Upper lobe of left lung (tissue), 6 donors: ENCODE data around the gene NAGLU. TPM values are rescaled to one million over a fixed set of nuclear protein-coding genes. Genes with fewer than 3 reads are reported as not detected.

Source experiments
- ATAC-seq, 2 donors: fragments of 200-7000 bp; cut with Tn5 transposase; one replicate each; pipeline ENCODE4 v1.9.1; 2022; ENCODE audit warnings: mild to moderate bottlenecking in 2 of 2, moderate library complexity in 2 of 2; ENCODE audit not compliant: low FRiP score in 2 of 2
- DNase-seq, 2 donors: peaks; one replicate each; pipeline ENCODE4 v3.0.0-alpha.2; 2019 to 2020
- H3K27ac ChIP-seq, 4 donors: fragments of 200-600 bp; sonication (generic); one replicate each; pipeline ENCODE4 v1.5.1; 2016 to 2019
- H3K27me3 ChIP-seq, 4 donors: fragments of 200-600 bp; sonication (generic); one replicate each; pipeline ENCODE4 v1.5.1; 2017 to 2019
- H3K36me3 ChIP-seq, 4 donors: fragments of 200-600 bp; sonication (generic); one replicate each; pipeline ENCODE4 v1.5.1; 2016 to 2019
- H3K4me1 ChIP-seq, 4 donors: fragments of 200-600 bp; sonication (generic); one replicate each; pipeline ENCODE4 v1.5.1; 2018 to 2019
- H3K4me3 ChIP-seq, 4 donors: fragments of 200-600 bp; sonication (generic); one replicate each; pipeline ENCODE4 v1.5.1; 2017 to 2019; ENCODE audit warnings: mild to moderate bottlenecking in 2 of 4, moderate library complexity in 1 of 4
- H3K9me3 ChIP-seq, 4 donors: fragments of 200-600 bp; sonication (generic); one replicate each; pipeline ENCODE4 v1.5.1; 2018 to 2019
- EP300 ChIP-seq, 4 donors: sonication (generic); formaldehyde crosslinking; IDR thresholded peaks; one replicate each; pipeline ENCODE4 v1.5.1; 2017; ENCODE audit warnings: antibody characterized with exemption in 4 of 4, control low read depth in 2 of 4
- POLR2A ChIP-seq, 4 donors: fragments of 450-650 bp; IDR thresholded peaks; one replicate each; pipeline ENCODE4 v1.5.1; 2016 to 2017; ENCODE audit warnings: antibody characterized with exemption in 4 of 4, mild to moderate bottlenecking in 2 of 4
- POLR2AphosphoS5 ChIP-seq, 2 donors: sonication (generic); formaldehyde crosslinking; IDR thresholded peaks; one replicate each; pipeline ENCODE4 v1.5.1; 2017; ENCODE audit warnings: antibody characterized with exemption in 2 of 2
- WGBS, 2 donors: methylation state at CpG; one replicate each; pipeline ENCODE4 v1.1.5; 2017 to 2018; 5-methylcytosine and 5-hydroxymethylcytosine counted together
- total RNA-seq, 6 donors: library from RNA; depleted of rRNA in 4 of 6; stranded (reverse); fragments of >200 nt in 4 of 6; gene quantifications; one replicate each; pipeline versions ENCODE4 v1.1.0 to v1.2.1, GENCODE V29; 2016 to 2021
- TF ChIP-seq, protein P1 (sequence below), 6 experiments: fragments of 450-650 bp in 4 of 6; fragments of 200-600 bp in 2 of 6; sonication (generic) in 2 of 6; IDR thresholded peaks; one replicate each; pipeline ENCODE4 v1.5.1; 2016 to 2019; ENCODE audit warnings: antibody characterized with exemption in 6 of 6
- donor health status: DM: no; HTN: no; CAD: no; lungs with moderate emphysema.
- donor health status: DM: no; HTN: yes; CAD: no; lungs with severe emphysema.

The NAGLU gene
- total RNA-seq, 6 donors from 2014 or later = 36.7 to 97.4 (median 68.4) TPM

GRCh38 chr17:42502091-42502490, 34.0 kb upstream of the NAGLU start:
- no peak for TF ChIP-seq EP300 (IDR thresholded peaks at IDR 0.05)
- TF ChIP-seq, protein P1, sequence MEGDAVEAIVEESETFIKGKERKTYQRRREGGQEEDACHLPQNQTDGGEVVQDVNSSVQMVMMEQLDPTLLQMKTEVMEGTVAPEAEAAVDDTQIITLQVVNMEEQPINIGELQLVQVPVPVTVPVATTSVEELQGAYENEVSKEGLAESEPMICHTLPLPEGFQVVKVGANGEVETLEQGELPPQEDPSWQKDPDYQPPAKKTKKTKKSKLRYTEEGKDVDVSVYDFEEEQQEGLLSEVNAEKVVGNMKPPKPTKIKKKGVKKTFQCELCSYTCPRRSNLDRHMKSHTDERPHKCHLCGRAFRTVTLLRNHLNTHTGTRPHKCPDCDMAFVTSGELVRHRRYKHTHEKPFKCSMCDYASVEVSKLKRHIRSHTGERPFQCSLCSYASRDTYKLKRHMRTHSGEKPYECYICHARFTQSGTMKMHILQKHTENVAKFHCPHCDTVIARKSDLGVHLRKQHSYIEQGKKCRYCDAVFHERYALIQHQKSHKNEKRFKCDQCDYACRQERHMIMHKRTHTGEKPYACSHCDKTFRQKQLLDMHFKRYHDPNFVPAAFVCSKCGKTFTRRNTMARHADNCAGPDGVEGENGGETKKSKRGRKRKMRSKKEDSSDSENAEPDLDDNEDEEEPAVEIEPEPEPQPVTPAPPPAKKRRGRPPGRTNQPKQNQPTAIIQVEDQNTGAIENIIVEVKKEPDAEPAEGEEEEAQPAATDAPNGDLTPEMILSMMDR (IDR thresholded peaks at IDR 0.05) = no peak
- TF ChIP-seq POLR2AphosphoS5 (IDR thresholded peaks at IDR 0.05) = no peak
- TF ChIP-seq POLR2A (IDR thresholded peaks at IDR 0.05) = no peak
- ATAC-seq (no peak), DNase-seq (no peak)
- H3K4me3 ChIP-seq = no peak overlapping the region
- no peak overlapping the region for H3K27ac ChIP-seq
- H3K27me3 ChIP-seq = no peaks in the 10 kb centered on the region
- H3K9me3 ChIP-seq = no peaks in the 10 kb centered on the region
- H3K4me1 ChIP-seq = no peaks in the 10 kb centered on the region
- H3K36me3 ChIP-seq = peaks cover 34 to 99% (median 63%) of the 10 kb centered on the region in 4 donors
- WGBS, 2 donors = 89 to 90% methylated on average over 5 of the region's 5 CpGs

- ATAC-seq (no peak), DNase-seq (no peak)
- TF ChIP-seq POLR2A (IDR thresholded peaks at IDR 0.05) (no peak), POLR2AphosphoS5 (IDR thresholded peaks at IDR 0.05) (no peak), EP300 (IDR thresholded peaks at IDR 0.05) (no peak)
- TF ChIP-seq, protein P1 (IDR thresholded peaks at IDR 0.05) = no peak
- no peaks in the 10 kb centered on the region for H3K27me3 ChIP-seq
- H3K4me1 ChIP-seq = no peaks in the 10 kb centered on the region
- no peak overlapping the region for H3K4me3 ChIP-seq
- no peak overlapping the region for H3K27ac ChIP-seq
- no peaks in the 10 kb centered on the region for H3K9me3 ChIP-seq
- H3K36me3 ChIP-seq = peaks cover 40 to 99% (median 63%) of the 10 kb centered on the region in 4 donors
- WGBS, 2 donors = 92 to 96% methylated on average over 1 of the region's 1 CpG
Observed at GRCh38 chr17:42502926-42503325, 33.1 kb upstream of the NAGLU start.

- WGBS, 2 donors = 94 to 99% methylated on average over 4 of the region's 4 CpGs
- H3K4me3 ChIP-seq = no peak overlapping the region
- no peaks in the 10 kb centered on the region for H3K9me3 ChIP-seq
- peaks cover 14 to 87% (median 46%) of the 10 kb centered on the region in 4 donors for H3K36me3 ChIP-seq
- no peaks in the 10 kb centered on the region for H3K27me3 ChIP-seq
- DNase-seq (no peak), ATAC-seq (no peak)
- H3K4me1 ChIP-seq = peaks cover 3 to 7% (median 4%) of the 10 kb centered on the region in 4 donors
- no peak overlapping the region for H3K27ac ChIP-seq
- TF ChIP-seq POLR2A (IDR thresholded peaks at IDR 0.05) = no peak
- no peak for TF ChIP-seq POLR2AphosphoS5 (IDR thresholded peaks at IDR 0.05)
- TF ChIP-seq, protein P1 (IDR thresholded peaks at IDR 0.05) = no peak
- TF ChIP-seq EP300 (IDR thresholded peaks at IDR 0.05) = no peak
Observed at GRCh38 chr17:42507671-42508070, 28.4 kb upstream of the NAGLU start.

GRCh38 chr17:42508426-42509165, 27.4 kb upstream of the NAGLU start:
- Histone ChIP-seq H3K9me3 (no peaks in the 10 kb centered on the region), H3K4me1 (peaks cover 4 to 9% (median 7%) of the 10 kb centered on the region in 4 donors), H3K4me3 (no peak overlapping the region), H3K27me3 (no peaks in the 10 kb centered on the region), H3K27ac (no peak overlapping the region), H3K36me3 (peaks cover 8 to 78% (median 40%) of the 10 kb centered on the region in 4 donors)
- 71% methylated on average over 12 of the region's 12 CpGs for WGBS, 2 donors
- DNase-seq (no peak), ATAC-seq (no peak)
- TF ChIP-seq, protein P1 (IDR thresholded peaks at IDR 0.05) = no peak
- TF ChIP-seq POLR2AphosphoS5 (IDR thresholded peaks at IDR 0.05) (no peak), POLR2A (IDR thresholded peaks at IDR 0.05) (no peak), EP300 (IDR thresholded peaks at IDR 0.05) (no peak)

- Histone ChIP-seq H3K27me3 (no peaks in the 10 kb centered on the region), H3K4me3 (no peak overlapping the region), H3K36me3 (peaks cover 12 to 78% (median 43%) of the 10 kb centered on the region in 4 donors), H3K9me3 (no peaks in the 10 kb centered on the region), H3K4me1 (peaks cover 4 to 12% (median 7%) of the 10 kb centered on the region in 4 donors), H3K27ac (no peak overlapping the region)
- ATAC-seq = no peak
- DNase-seq = no peak
- TF ChIP-seq EP300 (IDR thresholded peaks at IDR 0.05) (no peak), POLR2AphosphoS5 (IDR thresholded peaks at IDR 0.05) (no peak)
- WGBS, 2 donors = 82 to 89% methylated on average over 5 of the region's 5 CpGs
Observed at GRCh38 chr17:42509409-42509808, 26.6 kb upstream of the NAGLU start.
